ENCODE measurements around the gene CAMK2N2.

CAMK2N2 gene

GRCh38 chr3:184299488-184300377, 38.4 kb upstream of the CAMK2N2 start:
- TF ChIP-seq, protein P1, sequence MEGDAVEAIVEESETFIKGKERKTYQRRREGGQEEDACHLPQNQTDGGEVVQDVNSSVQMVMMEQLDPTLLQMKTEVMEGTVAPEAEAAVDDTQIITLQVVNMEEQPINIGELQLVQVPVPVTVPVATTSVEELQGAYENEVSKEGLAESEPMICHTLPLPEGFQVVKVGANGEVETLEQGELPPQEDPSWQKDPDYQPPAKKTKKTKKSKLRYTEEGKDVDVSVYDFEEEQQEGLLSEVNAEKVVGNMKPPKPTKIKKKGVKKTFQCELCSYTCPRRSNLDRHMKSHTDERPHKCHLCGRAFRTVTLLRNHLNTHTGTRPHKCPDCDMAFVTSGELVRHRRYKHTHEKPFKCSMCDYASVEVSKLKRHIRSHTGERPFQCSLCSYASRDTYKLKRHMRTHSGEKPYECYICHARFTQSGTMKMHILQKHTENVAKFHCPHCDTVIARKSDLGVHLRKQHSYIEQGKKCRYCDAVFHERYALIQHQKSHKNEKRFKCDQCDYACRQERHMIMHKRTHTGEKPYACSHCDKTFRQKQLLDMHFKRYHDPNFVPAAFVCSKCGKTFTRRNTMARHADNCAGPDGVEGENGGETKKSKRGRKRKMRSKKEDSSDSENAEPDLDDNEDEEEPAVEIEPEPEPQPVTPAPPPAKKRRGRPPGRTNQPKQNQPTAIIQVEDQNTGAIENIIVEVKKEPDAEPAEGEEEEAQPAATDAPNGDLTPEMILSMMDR (IDR thresholded peaks at IDR 0.05; ENCODE audit: insufficient read depth, low read depth, low read length, missing control alignments): no peak
- DNase-seq (ENCODE audit: low read depth): peak; percentile 69
- H3K4me3 ChIP-seq (ENCODE audit: low read length): peak overlapping the region; percentile 93

DNA sequence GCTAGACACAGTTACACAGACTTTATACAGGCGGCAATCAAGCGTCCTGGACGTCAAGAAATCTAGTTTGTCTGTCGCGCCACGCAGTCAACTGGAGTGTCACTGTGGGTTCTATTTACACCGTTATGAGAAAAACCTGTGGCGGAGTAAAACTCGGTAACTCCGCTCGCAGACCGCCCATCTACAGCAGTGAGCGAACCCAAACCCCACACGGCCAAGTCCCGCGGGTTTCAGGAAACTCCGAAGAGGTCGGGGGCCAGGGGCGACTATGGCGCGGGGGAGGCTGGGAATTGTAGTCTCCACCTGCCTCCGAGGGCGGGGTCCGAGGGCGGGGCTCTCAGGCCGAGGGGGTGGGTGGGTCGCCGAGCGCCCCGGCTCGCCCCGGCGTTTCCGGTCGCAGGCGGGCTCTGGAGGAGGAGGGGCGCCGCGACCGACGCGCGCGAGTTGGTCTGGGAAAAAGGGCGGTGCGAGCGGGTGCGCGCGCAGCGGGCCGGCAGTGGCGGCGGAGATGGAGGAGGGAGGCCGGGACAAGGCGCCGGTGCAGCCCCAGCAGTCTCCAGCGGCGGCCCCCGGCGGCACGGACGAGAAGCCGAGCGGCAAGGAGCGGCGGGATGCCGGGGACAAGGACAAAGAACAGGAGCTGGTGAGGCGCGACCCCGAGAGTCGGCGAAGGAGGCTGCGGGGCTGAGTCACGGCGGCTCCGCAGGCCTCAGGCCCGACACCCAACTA, 37.6 kb upstream of the CAMK2N2 start, which contains the start of gene PSMD2:
TSS of gene PSMD2 (plus strand) at position 483 of the 729 bp plus-strand sequence. CDS start at position 509, 26 bp downstream.
- peak within 1 kb of the TSS; percentile 93 for H3K4me3 ChIP-seq (ENCODE audit: low read length)
- TF ChIP-seq, protein P1 (IDR thresholded peaks at IDR 0.05; ENCODE audit: insufficient read depth, low read depth, low read length, missing control alignments): no peak
- peak; percentile 97 for DNase-seq (ENCODE audit: low read depth)

GRCh38 chr3:184296616-184297015, 35.3 kb upstream of the CAMK2N2 start:
- no peak for DNase-seq (ENCODE audit: low read depth)
- TF ChIP-seq, protein P1 (IDR thresholded peaks at IDR 0.05; ENCODE audit: insufficient read depth, low read depth, low read length, missing control alignments): no peak
- H3K4me3 ChIP-seq (ENCODE audit: low read length): no peak overlapping the region

GRCh38 chr3:184295771-184296170, 34.4 kb upstream of the CAMK2N2 start:
- TF ChIP-seq, protein P1 (IDR thresholded peaks at IDR 0.05; ENCODE audit: insufficient read depth, low read depth, low read length, missing control alignments): no peak
- DNase-seq (ENCODE audit: low read depth): no peak
- no peak overlapping the region for H3K4me3 ChIP-seq (ENCODE audit: low read length)

DNA sequence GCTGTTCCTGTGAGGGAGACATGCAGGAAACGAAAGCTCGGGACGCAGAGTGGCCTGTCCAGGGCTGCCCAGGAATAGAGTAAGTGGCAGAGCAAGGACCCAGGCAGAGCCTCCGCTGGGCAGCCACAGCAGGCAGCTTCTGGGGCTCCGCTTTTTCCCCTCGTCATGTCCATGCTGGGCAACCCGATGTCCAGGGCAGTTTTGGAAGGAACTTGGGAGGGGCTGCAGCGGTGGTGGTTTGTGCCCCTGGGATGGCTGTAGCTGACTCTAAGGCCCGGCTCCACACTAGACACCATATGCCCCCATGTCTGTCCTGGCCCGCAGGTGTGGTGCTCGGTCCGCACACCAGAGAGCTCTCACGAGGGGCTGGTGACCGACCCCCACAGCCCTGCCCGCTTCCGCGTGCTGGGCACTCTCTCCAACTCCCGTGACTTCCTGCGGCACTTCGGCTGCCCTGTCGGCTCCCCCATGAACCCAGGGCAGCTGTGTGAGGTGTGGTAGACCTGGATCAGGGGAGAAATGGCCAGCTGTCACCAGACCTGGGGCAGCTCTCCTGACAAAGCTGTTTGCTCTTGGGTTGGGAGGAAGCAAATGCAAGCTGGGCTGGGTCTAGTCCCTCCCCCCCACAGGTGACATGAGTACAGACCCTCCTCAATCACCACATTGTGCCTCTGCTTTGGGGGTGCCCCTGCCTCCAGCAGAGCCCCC, 30.5 kb upstream of the CAMK2N2 start:
- TF ChIP-seq, protein P1 (IDR thresholded peaks at IDR 0.05; ENCODE audit: insufficient read depth, low read depth, low read length, missing control alignments): no peak
- DNase-seq (ENCODE audit: low read depth): no peak
- H3K4me3 ChIP-seq (ENCODE audit: low read length): no peak overlapping the region

DNA sequence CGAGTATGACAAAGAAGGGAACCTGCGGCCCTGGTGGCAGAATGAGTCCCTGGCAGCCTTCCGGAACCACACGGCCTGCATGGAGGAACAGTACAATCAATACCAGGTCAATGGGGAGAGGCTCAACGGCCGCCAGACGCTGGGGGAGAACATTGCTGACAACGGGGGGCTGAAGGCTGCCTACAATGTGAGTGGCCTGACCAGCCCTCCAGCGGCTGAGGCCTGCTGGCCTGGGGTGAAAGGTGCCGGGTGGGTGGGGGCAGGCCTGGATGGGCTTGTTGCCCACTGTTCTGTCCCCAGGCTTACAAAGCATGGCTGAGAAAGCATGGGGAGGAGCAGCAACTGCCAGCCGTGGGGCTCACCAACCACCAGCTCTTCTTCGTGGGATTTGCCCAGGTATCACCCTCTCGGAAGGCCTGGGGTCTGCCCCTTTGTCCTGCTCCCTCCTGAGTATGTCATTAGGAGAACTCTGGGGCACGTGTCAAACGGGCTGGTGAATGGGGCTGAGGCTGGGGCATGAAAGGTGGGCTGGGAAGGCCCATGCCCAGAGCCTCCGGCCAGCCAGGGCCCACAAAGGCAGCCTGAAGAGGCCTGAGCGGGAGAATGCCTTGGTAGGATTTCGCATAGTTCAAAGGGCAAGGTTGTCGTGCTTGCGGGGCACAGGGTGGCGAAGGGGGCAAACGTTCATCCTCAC, 29.8 kb upstream of the CAMK2N2 start:
- no peak overlapping the region for H3K4me3 ChIP-seq (ENCODE audit: low read length)
- TF ChIP-seq, protein P1 (IDR thresholded peaks at IDR 0.05; ENCODE audit: insufficient read depth, low read depth, low read length, missing control alignments): no peak
- DNase-seq (ENCODE audit: low read depth): no peak
